Measurements from ENCODE around the gene SLC39A12. TPM values are rescaled to one million over a fixed set of nuclear protein-coding genes. Genes with fewer than 3 reads are reported as not detected.

The SLC39A12 gene
- total RNA-seq: not detected

- no peak within 1 kb of the TSS for H3K27ac Mint-ChIP-seq
- DNase-seq: no peak
- no peak within 1 kb of the TSS for H3K4me3 Mint-ChIP-seq
- ChIA-PET CTCF (no interaction called here), POLR2A (no interaction called here)
- H3K36me3 Mint-ChIP-seq (ENCODE audit: low read depth): no peaks in the 10 kb centered on the region
- H3K4me1 Mint-ChIP-seq: no peaks in the 10 kb centered on the region
- peaks cover 8% of the 10 kb centered on the region for H3K9me3 Mint-ChIP-seq
- no peaks in the 10 kb centered on the region for H3K27me3 Mint-ChIP-seq
Measured at GRCh38 chr10:17951868-17952371, at the start of gene SLC39A12. TSS of gene SLC39A12 (plus strand) at chr10:17951918. CDS start at chr10:17953277, 1,359 bp downstream.

DNA sequence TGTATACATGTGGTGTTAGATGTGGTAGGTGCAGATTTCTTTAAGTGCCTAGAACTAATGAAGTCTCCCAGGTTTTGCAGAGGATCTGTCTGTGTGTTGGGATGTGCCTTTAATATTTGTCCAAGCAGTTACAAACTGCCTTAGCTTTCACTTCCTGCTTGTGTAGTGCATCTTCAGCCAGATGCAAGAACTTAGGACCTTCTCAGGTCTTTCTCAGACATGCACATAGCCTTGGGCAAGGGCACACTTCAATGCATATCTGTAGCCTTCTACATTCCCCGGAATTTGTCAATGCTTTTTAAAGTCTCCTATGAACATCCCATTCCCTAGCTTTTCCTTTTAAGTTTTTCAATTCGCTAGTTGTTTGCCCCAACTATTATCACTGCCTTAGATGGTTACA, 47.2 kb upstream of the SLC39A12 start:
- DNase-seq: no peak
- Mint-ChIP-seq H3K36me3 (ENCODE audit: low read depth) (no peaks in the 10 kb centered on the region), H3K4me3 (no peak overlapping the region), H3K27me3 (peaks cover 2% of the 10 kb centered on the region), H3K27ac (no peak overlapping the region), H3K4me1 (no peaks in the 10 kb centered on the region), H3K9me3 (no peaks in the 10 kb centered on the region)
- POLR2A ChIA-PET: no interaction called here
- CTCF ChIA-PET: interaction anchor here (1.2 kb wide), 1 partner anchor 24 kb away, joined by 3 read pairs; no protein-coding TSS in a partner anchor

GRCh38 chr10:17905491-17905890, 46.2 kb upstream of the SLC39A12 start:
- CTCF ChIA-PET: no interaction called here
- H3K27ac Mint-ChIP-seq: no peak overlapping the region
- no peak overlapping the region for H3K4me3 Mint-ChIP-seq
- no peaks in the 10 kb centered on the region for H3K36me3 Mint-ChIP-seq (ENCODE audit: low read depth)
- H3K27me3 Mint-ChIP-seq: peaks cover 3% of the 10 kb centered on the region
- DNase-seq: no peak
- H3K9me3 Mint-ChIP-seq: no peaks in the 10 kb centered on the region
- POLR2A ChIA-PET: no interaction called here
- H3K4me1 Mint-ChIP-seq: no peaks in the 10 kb centered on the region

GRCh38 chr10:17906002-17906401, 45.7 kb upstream of the SLC39A12 start:
- DNase-seq: no peak
- ChIA-PET CTCF (no interaction called here), POLR2A (no interaction called here)
- Mint-ChIP-seq H3K36me3 (ENCODE audit: low read depth) (no peaks in the 10 kb centered on the region), H3K27ac (no peak overlapping the region), H3K4me3 (no peak overlapping the region), H3K9me3 (no peaks in the 10 kb centered on the region), H3K27me3 (peaks cover 4% of the 10 kb centered on the region), H3K4me1 (no peaks in the 10 kb centered on the region)

GRCh38 chr10:17907641-17908040, 44.1 kb upstream of the SLC39A12 start:
- H3K4me1 Mint-ChIP-seq: no peaks in the 10 kb centered on the region
- H3K36me3 Mint-ChIP-seq (ENCODE audit: low read depth): no peaks in the 10 kb centered on the region
- no peak for DNase-seq
- no peaks in the 10 kb centered on the region for H3K9me3 Mint-ChIP-seq
- H3K27me3 Mint-ChIP-seq: peaks cover 4% of the 10 kb centered on the region
- no peak overlapping the region for H3K4me3 Mint-ChIP-seq
- H3K27ac Mint-ChIP-seq: no peak overlapping the region
- ChIA-PET CTCF (no interaction called here), POLR2A (no interaction called here)

- no peaks in the 10 kb centered on the region for H3K4me1 Mint-ChIP-seq
- no peak overlapping the region for H3K27ac Mint-ChIP-seq
- no peaks in the 10 kb centered on the region for H3K36me3 Mint-ChIP-seq (ENCODE audit: low read depth)
- no peak for DNase-seq
- CTCF ChIA-PET: no interaction called here
- H3K27me3 Mint-ChIP-seq: peaks cover 2% of the 10 kb centered on the region
- H3K4me3 Mint-ChIP-seq: no peak overlapping the region
- no peaks in the 10 kb centered on the region for H3K9me3 Mint-ChIP-seq
- POLR2A ChIA-PET: no interaction called here
Measured at GRCh38 chr10:17910125-17910789, 41.5 kb upstream of the SLC39A12 start.

DNA sequence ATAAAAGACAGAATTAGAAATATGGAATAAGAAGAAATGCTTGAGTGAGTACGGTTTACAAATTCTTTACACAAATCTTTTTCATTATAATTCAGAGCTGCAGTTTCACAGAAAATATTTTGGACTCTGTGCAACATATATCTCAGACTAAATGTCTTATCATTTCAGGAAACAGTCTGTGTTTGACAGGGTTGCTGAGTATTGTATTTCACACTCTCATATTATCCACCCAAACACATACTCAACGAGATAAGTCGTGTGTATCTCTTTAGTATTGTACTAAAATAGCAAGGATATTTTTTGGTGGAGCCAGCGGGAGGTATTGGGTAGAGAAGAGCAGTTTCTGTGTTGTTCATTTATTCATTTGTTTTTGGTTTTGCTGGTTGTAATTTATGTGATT, 39.0 kb upstream of the SLC39A12 start:
- Mint-ChIP-seq H3K27ac (no peak overlapping the region), H3K27me3 (peaks cover 2% of the 10 kb centered on the region)
- POLR2A ChIA-PET: no interaction called here

DNA sequence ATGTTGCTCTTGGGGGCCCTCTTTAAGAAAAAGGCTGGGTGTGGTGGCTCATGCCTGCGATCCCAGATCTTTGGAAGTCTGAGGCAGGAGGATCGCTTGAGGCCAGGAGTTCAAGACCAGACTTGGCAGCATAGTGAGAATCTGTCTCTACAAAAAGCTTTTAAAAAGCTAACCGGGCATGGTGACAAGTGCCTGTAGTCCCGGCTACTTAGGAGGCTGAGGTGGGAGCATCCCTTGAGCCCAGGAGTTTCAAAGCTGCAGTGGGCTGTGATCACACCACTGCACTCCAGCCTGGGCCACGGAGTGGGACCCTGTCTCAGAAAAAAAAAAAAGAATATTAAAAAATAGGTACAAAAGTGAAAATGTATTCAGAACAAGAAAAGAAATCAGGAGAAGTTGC, 38.1 kb upstream of the SLC39A12 start:
- Mint-ChIP-seq H3K9me3 (peaks cover 2% of the 10 kb centered on the region), H3K27me3 (peaks cover 2% of the 10 kb centered on the region), H3K27ac (no peak overlapping the region), H3K36me3 (ENCODE audit: low read depth) (no peaks in the 10 kb centered on the region), H3K4me1 (no peaks in the 10 kb centered on the region), H3K4me3 (no peak overlapping the region)
- no peak for DNase-seq
- ChIA-PET POLR2A (no interaction called here), CTCF (no interaction called here)

More for the DNA sequence above, 39.0 kb upstream of the SLC39A12 start:
- no peak for DNase-seq
- peaks cover 2% of the 10 kb centered on the region for H3K9me3 Mint-ChIP-seq
- no peak overlapping the region for H3K4me3 Mint-ChIP-seq
- H3K36me3 Mint-ChIP-seq (ENCODE audit: low read depth): no peaks in the 10 kb centered on the region
- no peaks in the 10 kb centered on the region for H3K4me1 Mint-ChIP-seq
- CTCF ChIA-PET: no interaction called here

DNA sequence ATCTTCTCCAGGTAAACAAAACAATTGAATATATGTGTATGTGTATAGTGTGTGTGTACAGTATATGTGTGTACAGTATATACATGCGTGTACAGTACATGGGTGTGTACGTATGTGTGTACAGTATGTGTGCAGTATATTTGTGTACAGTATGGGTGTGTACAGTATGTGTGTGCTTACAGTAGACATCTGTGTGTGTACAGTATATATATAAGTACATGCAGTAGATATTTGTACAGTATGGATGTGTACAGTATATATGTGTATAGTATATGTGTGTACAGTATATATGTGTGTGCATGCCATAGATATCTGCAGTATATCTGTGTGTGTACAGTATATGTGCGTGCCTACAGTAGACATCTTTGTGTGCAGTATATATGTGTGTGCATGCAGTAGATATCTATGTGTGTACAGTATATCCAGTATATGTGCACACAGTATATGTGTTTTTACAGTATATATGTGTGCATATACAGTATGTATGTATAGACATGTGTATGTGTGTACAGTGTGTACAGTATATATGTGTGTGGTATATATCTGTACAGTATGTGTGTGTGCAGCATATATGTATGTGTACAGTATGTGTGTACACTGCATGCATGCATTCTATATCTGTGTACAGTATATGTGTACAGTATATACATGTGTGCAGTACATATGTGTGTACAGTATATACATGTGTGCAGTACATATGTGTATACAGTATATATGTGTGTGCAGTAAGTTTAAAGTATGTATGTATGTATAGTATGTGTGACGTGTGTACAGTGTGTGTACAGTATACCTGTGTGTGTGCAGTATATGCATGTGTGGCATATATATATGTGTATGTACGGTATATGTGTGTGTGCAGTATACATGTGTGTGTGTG, 37.3 kb upstream of the SLC39A12 start:
- H3K36me3 Mint-ChIP-seq (ENCODE audit: low read depth): no peaks in the 10 kb centered on the region
- ChIA-PET CTCF (no interaction called here), POLR2A (no interaction called here)
- no peak for DNase-seq
- peaks cover 2% of the 10 kb centered on the region for H3K27me3 Mint-ChIP-seq
- no peaks in the 10 kb centered on the region for H3K4me1 Mint-ChIP-seq
- H3K27ac Mint-ChIP-seq: no peak overlapping the region
- H3K9me3 Mint-ChIP-seq: peaks cover 2% of the 10 kb centered on the region
- no peak overlapping the region for H3K4me3 Mint-ChIP-seq

- Mint-ChIP-seq H3K4me1 (no peaks in the 10 kb centered on the region), H3K9me3 (peaks cover 2% of the 10 kb centered on the region), H3K36me3 (ENCODE audit: low read depth) (no peaks in the 10 kb centered on the region), H3K27ac (no peak overlapping the region), H3K27me3 (peaks cover 2% of the 10 kb centered on the region), H3K4me3 (no peak overlapping the region)
- ChIA-PET CTCF (no interaction called here), POLR2A (no interaction called here)
- DNase-seq: no peak
Measured at GRCh38 chr10:17915181-17915580, 36.5 kb upstream of the SLC39A12 start.

GRCh38 chr10:17918187-17918903, 33.4 kb upstream of the SLC39A12 start:
- ChIA-PET CTCF (no interaction called here), POLR2A (no interaction called here)
- Mint-ChIP-seq H3K9me3 (peaks cover 2% of the 10 kb centered on the region), H3K4me3 (no peak overlapping the region), H3K4me1 (no peaks in the 10 kb centered on the region), H3K27me3 (no peaks in the 10 kb centered on the region), H3K27ac (no peak overlapping the region), H3K36me3 (ENCODE audit: low read depth) (no peaks in the 10 kb centered on the region)
- no peak for DNase-seq

DNA sequence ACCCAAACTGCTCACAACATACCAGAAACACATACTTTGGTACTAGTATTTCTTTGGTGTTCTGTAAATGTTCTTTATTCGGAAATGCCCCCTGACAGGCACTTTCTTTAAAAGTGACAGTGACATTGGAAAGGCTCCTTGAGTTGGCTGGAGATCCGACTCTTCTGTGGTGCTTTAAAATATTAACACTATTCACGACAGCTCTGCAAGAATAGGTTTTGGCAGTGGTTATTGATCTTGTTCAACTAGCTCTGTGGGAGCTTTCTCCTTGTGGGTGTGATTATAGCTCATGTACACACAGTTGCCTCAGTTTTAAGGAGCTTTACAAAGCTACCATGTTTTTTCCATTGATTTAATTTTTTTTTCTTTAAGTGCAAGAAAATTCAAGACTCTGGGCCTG, 30.3 kb upstream of the SLC39A12 start:
- Mint-ChIP-seq H3K4me3 (no peak overlapping the region), H3K27ac (no peak overlapping the region), H3K36me3 (ENCODE audit: low read depth) (no peaks in the 10 kb centered on the region), H3K9me3 (peaks cover 2% of the 10 kb centered on the region), H3K4me1 (no peaks in the 10 kb centered on the region), H3K27me3 (no peaks in the 10 kb centered on the region)
- ChIA-PET CTCF (no interaction called here), POLR2A (no interaction called here)
- no peak for DNase-seq

GRCh38 chr10:17923728-17924127, 28.0 kb upstream of the SLC39A12 start:
- Mint-ChIP-seq H3K27ac (no peak overlapping the region), H3K4me1 (no peaks in the 10 kb centered on the region), H3K9me3 (no peaks in the 10 kb centered on the region), H3K36me3 (ENCODE audit: low read depth) (no peaks in the 10 kb centered on the region), H3K4me3 (no peak overlapping the region), H3K27me3 (no peaks in the 10 kb centered on the region)
- DNase-seq: no peak
- POLR2A ChIA-PET: no interaction called here
- CTCF ChIA-PET: no interaction called here

Data from activated CD4-positive, alpha-beta memory T cell treated with anti-CD3 and anti-CD28 coated beads, Interleukin-2, amount 10 ng/mL, durations not matched to agents 7 days and 5 days (primary cell).